Measurements from ENCODE around the gene PIK3R5. TPM values are rescaled to one million over a fixed set of nuclear protein-coding genes. Genes with fewer than 3 reads are reported as not detected.
A peak's percentile ranks its signal among the peaks of the same experiment; 100 is the strongest.

Gene PIK3R5
- 10 to 100 TPM; 26.7 to 90.9 (median 28.9) TPM for polyA plus RNA-seq

GRCh38 chr17:8965394-8966168 lies at the start of gene PIK3R5:
Gene PIK3R5 (minus strand): TSS chr17:8965707. CDS start chr17:8911494, 54,213 bp downstream.
- H3K4me3 Mint-ChIP-seq, result peak within 1 kb of the TSS; percentile 98 to 99 (median 98)
- H3K9me3 Mint-ChIP-seq, result peaks cover 0 to 9% (median 0%) of the 10 kb centered on the region in 6 donors
- DNase-seq, result peak; percentile 65 to 75 (median 73)
- H3K36me3 Mint-ChIP-seq, result peaks cover 27 to 33% (median 32%) of the 10 kb centered on the region in 3 donors
- H3K4me1 Mint-ChIP-seq, result peaks cover 47 to 62% of the 10 kb centered on the region in 2 donors
- peaks cover 9 to 16% (median 14%) of the 10 kb centered on the region in 3 donors for H3K27me3 Mint-ChIP-seq (ENCODE audit: low read depth in 3 of 3)
- peak within 1 kb of the TSS; percentile 94 to 99 (median 98) for H3K27ac Mint-ChIP-seq

- Mint-ChIP-seq H3K4me3 (no peak overlapping the region), H3K27ac (no peak overlapping the region), H3K36me3 (peaks cover 0 to 4% (median 0%) of the 10 kb centered on the region in 3 donors), H3K4me1 (no peaks in the 10 kb centered on the region), H3K27me3 (ENCODE audit: low read depth in 3 of 3) (peaks cover 7 to 23% (median 9%) of the 10 kb centered on the region in 3 donors), H3K9me3 (no peaks in the 10 kb centered on the region)
- DNase-seq, result no peak
These were observed 45.5 kb upstream of the PIK3R5 start for GRCh38 chr17:9011001-9011400.

GRCh38 chr17:9009737-9010136 lies 44.2 kb upstream of the PIK3R5 start:
- H3K36me3 Mint-ChIP-seq, result peaks cover 0 to 4% (median 0%) of the 10 kb centered on the region in 3 donors

GRCh38 chr17:9009096-9009495 lies 43.6 kb upstream of the PIK3R5 start:
- peaks cover 16 to 29% (median 20%) of the 10 kb centered on the region in 3 donors for H3K27me3 Mint-ChIP-seq (ENCODE audit: low read depth in 3 of 3)
- H3K36me3 Mint-ChIP-seq, result peaks cover 0 to 4% (median 0%) of the 10 kb centered on the region in 3 donors
- H3K27ac Mint-ChIP-seq, result no peak overlapping the region
- DNase-seq, result no peak
- no peaks in the 10 kb centered on the region for H3K9me3 Mint-ChIP-seq
- H3K4me3 Mint-ChIP-seq, result no peak overlapping the region
- H3K4me1 Mint-ChIP-seq, result peaks cover 0 to 2% of the 10 kb centered on the region in 2 donors

More at GRCh38 chr17:9009737-9010136, 44.2 kb upstream of the PIK3R5 start:
- DNase-seq, result no peak
- peaks cover 14 to 26% (median 16%) of the 10 kb centered on the region in 3 donors for H3K27me3 Mint-ChIP-seq (ENCODE audit: low read depth in 3 of 3)
- no peak overlapping the region for H3K27ac Mint-ChIP-seq
- H3K4me1 Mint-ChIP-seq, result peaks cover 0 to 2% of the 10 kb centered on the region in 2 donors
- H3K4me3 Mint-ChIP-seq, result no peak overlapping the region
- H3K9me3 Mint-ChIP-seq, result no peaks in the 10 kb centered on the region

- Mint-ChIP-seq H3K27ac (no peak overlapping the region), H3K4me1 (peaks cover 6 to 7% of the 10 kb centered on the region in 2 donors), H3K4me3 (no peak overlapping the region), H3K36me3 (peaks cover 0 to 4% (median 0%) of the 10 kb centered on the region in 3 donors), H3K9me3 (no peaks in the 10 kb centered on the region), H3K27me3 (ENCODE audit: low read depth in 3 of 3) (peaks cover 15 to 26% (median 22%) of the 10 kb centered on the region in 3 donors)
- no peak for DNase-seq
These were observed 41.7 kb upstream of the PIK3R5 start for GRCh38 chr17:9007052-9007714.

GRCh38 chr17:9006175-9006767 lies 40.8 kb upstream of the PIK3R5 start:
- peaks cover 0 to 4% (median 0%) of the 10 kb centered on the region in 3 donors for H3K36me3 Mint-ChIP-seq
- no peak overlapping the region for H3K27ac Mint-ChIP-seq

GRCh38 chr17:9004961-9005285 lies 39.4 kb upstream of the PIK3R5 start:
- H3K27ac Mint-ChIP-seq, result no peak overlapping the region
- H3K36me3 Mint-ChIP-seq, result peaks cover 0 to 4% (median 0%) of the 10 kb centered on the region in 3 donors
- DNase-seq, result no peak
- H3K4me1 Mint-ChIP-seq, result peaks cover 7 to 10% of the 10 kb centered on the region in 2 donors
- H3K27me3 Mint-ChIP-seq (ENCODE audit: low read depth in 3 of 3), result peaks cover 19 to 36% (median 30%) of the 10 kb centered on the region in 3 donors
- H3K9me3 Mint-ChIP-seq, result no peaks in the 10 kb centered on the region
- peak overlapping the region in 3 of 5 donors; percentile 54 to 65 (median 57) for H3K4me3 Mint-ChIP-seq

More at GRCh38 chr17:9006175-9006767, 40.8 kb upstream of the PIK3R5 start:
- no peak for DNase-seq
- Mint-ChIP-seq H3K4me3 (no peak overlapping the region), H3K4me1 (peaks cover 7 to 10% of the 10 kb centered on the region in 2 donors), H3K27me3 (ENCODE audit: low read depth in 3 of 3) (peaks cover 15 to 29% (median 27%) of the 10 kb centered on the region in 3 donors), H3K9me3 (no peaks in the 10 kb centered on the region)

- H3K27ac Mint-ChIP-seq, result no peak overlapping the region
- H3K4me3 Mint-ChIP-seq, result peak overlapping the region in 3 of 5 donors; percentile 9 to 44 (median 35)
- H3K9me3 Mint-ChIP-seq, result no peaks in the 10 kb centered on the region
- peaks cover 18 to 33% (median 31%) of the 10 kb centered on the region in 3 donors for H3K27me3 Mint-ChIP-seq (ENCODE audit: low read depth in 3 of 3)
- no peak for DNase-seq
- peaks cover 7 to 10% of the 10 kb centered on the region in 2 donors for H3K4me1 Mint-ChIP-seq
- peaks cover 0 to 4% (median 0%) of the 10 kb centered on the region in 3 donors for H3K36me3 Mint-ChIP-seq
These were observed 38.8 kb upstream of the PIK3R5 start for GRCh38 chr17:9004132-9004960.

GRCh38 chr17:9003355-9004131 lies 38.0 kb upstream of the PIK3R5 start:
- Mint-ChIP-seq H3K27ac (no peak overlapping the region), H3K9me3 (no peaks in the 10 kb centered on the region), H3K27me3 (ENCODE audit: low read depth in 3 of 3) (peaks cover 18 to 32% (median 31%) of the 10 kb centered on the region in 3 donors), H3K36me3 (peaks cover 0 to 4% (median 0%) of the 10 kb centered on the region in 3 donors), H3K4me3 (peak overlapping the region in 3 of 5 donors; percentile 30 to 50 (median 44)), H3K4me1 (peaks cover 7 to 10% of the 10 kb centered on the region in 2 donors)
- no peak for DNase-seq

GRCh38 chr17:9002606-9003354 lies 37.3 kb upstream of the PIK3R5 start:
- DNase-seq, result no peak

GRCh38 chr17:9002227-9002605 lies 36.7 kb upstream of the PIK3R5 start:
- peak overlapping the region in 4 of 5 donors; percentile 33 to 74 (median 64) for H3K4me3 Mint-ChIP-seq
- no peaks in the 10 kb centered on the region for H3K9me3 Mint-ChIP-seq
- H3K27me3 Mint-ChIP-seq (ENCODE audit: low read depth in 3 of 3), result peaks cover 16 to 32% (median 27%) of the 10 kb centered on the region in 3 donors
- no peak overlapping the region for H3K27ac Mint-ChIP-seq
- peaks cover 0 to 3% (median 0%) of the 10 kb centered on the region in 3 donors for H3K36me3 Mint-ChIP-seq
- no peak for DNase-seq
- peaks cover 7 to 13% of the 10 kb centered on the region in 2 donors for H3K4me1 Mint-ChIP-seq

More at GRCh38 chr17:9002606-9003354, 37.3 kb upstream of the PIK3R5 start:
- Mint-ChIP-seq H3K27ac (no peak overlapping the region), H3K9me3 (no peaks in the 10 kb centered on the region), H3K27me3 (ENCODE audit: low read depth in 3 of 3) (peaks cover 18 to 32% (median 31%) of the 10 kb centered on the region in 3 donors), H3K4me3 (peak overlapping the region in 4 of 5 donors; percentile 33 to 74 (median 64)), H3K4me1 (peaks cover 7 to 13% of the 10 kb centered on the region in 2 donors), H3K36me3 (peaks cover 0 to 4% (median 0%) of the 10 kb centered on the region in 3 donors)

GRCh38 chr17:9001559-9001958 lies 36.1 kb upstream of the PIK3R5 start:
- no peaks in the 10 kb centered on the region for H3K36me3 Mint-ChIP-seq
- peak overlapping the region in 3 of 5 donors; percentile 5 to 41 (median 40) for H3K4me3 Mint-ChIP-seq
- H3K27ac Mint-ChIP-seq, result no peak overlapping the region
- no peaks in the 10 kb centered on the region for H3K9me3 Mint-ChIP-seq
- DNase-seq, result no peak
- peaks cover 7 to 13% of the 10 kb centered on the region in 2 donors for H3K4me1 Mint-ChIP-seq
- H3K27me3 Mint-ChIP-seq (ENCODE audit: low read depth in 3 of 3), result peaks cover 15 to 30% (median 27%) of the 10 kb centered on the region in 3 donors
